ENCODE measurements around the gene KCNJ1.

Gene KCNJ1

GRCh38 chr11:128878455-128878854 lies 11.4 kb upstream of the KCNJ1 start:
- Mint-ChIP-seq H3K27me3 (ENCODE audit: low read depth) (peaks cover 37% of the 10 kb centered on the region), H3K27ac (no peak overlapping the region), H3K9me3 (no peaks in the 10 kb centered on the region), H3K4me3 (no peak overlapping the region), H3K36me3 (ENCODE audit: low read depth) (no peaks in the 10 kb centered on the region), H3K4me1 (ENCODE audit: low read depth) (no peaks in the 10 kb centered on the region)

- H3K4me3 Mint-ChIP-seq = no peak overlapping the region
- H3K27me3 Mint-ChIP-seq (ENCODE audit: low read depth) = peaks cover 36% of the 10 kb centered on the region
These were observed 10.6 kb upstream of the KCNJ1 start for GRCh38 chr11:128877726-128878125.

GRCh38 chr11:128876133-128876650 lies 9.1 kb upstream of the KCNJ1 start:
- Mint-ChIP-seq H3K4me3 (no peak overlapping the region), H3K27ac (no peak overlapping the region), H3K9me3 (no peaks in the 10 kb centered on the region), H3K36me3 (ENCODE audit: low read depth) (no peaks in the 10 kb centered on the region), H3K4me1 (ENCODE audit: low read depth) (no peaks in the 10 kb centered on the region), H3K27me3 (ENCODE audit: low read depth) (peaks cover 23% of the 10 kb centered on the region)

More at GRCh38 chr11:128877726-128878125, 10.6 kb upstream of the KCNJ1 start:
- no peaks in the 10 kb centered on the region for H3K4me1 Mint-ChIP-seq (ENCODE audit: low read depth)
- H3K27ac Mint-ChIP-seq = no peak overlapping the region
- no peaks in the 10 kb centered on the region for H3K9me3 Mint-ChIP-seq
- no peaks in the 10 kb centered on the region for H3K36me3 Mint-ChIP-seq (ENCODE audit: low read depth)

GRCh38 chr11:128874427-128874826 lies 7.3 kb upstream of the KCNJ1 start:
- no peaks in the 10 kb centered on the region for H3K4me1 Mint-ChIP-seq (ENCODE audit: low read depth)
- H3K36me3 Mint-ChIP-seq (ENCODE audit: low read depth) = no peaks in the 10 kb centered on the region
- no peak overlapping the region for H3K27ac Mint-ChIP-seq
- H3K9me3 Mint-ChIP-seq = no peaks in the 10 kb centered on the region
- no peak overlapping the region for H3K4me3 Mint-ChIP-seq
- peaks cover 22% of the 10 kb centered on the region for H3K27me3 Mint-ChIP-seq (ENCODE audit: low read depth)

- Mint-ChIP-seq H3K36me3 (ENCODE audit: low read depth) (no peaks in the 10 kb centered on the region), H3K27ac (no peak overlapping the region), H3K9me3 (no peaks in the 10 kb centered on the region), H3K27me3 (ENCODE audit: low read depth) (peaks cover 17% of the 10 kb centered on the region), H3K4me3 (no peak overlapping the region), H3K4me1 (ENCODE audit: low read depth) (no peaks in the 10 kb centered on the region)
These were observed 5.5 kb upstream of the KCNJ1 start for GRCh38 chr11:128872594-128872993.

- no peaks in the 10 kb centered on the region for H3K9me3 Mint-ChIP-seq
These were observed 5.0 kb upstream of the KCNJ1 start for GRCh38 chr11:128872094-128872493.

GRCh38 chr11:128871168-128871610 lies 4.1 kb upstream of the KCNJ1 start:
- Mint-ChIP-seq H3K36me3 (ENCODE audit: low read depth) (no peaks in the 10 kb centered on the region), H3K9me3 (no peaks in the 10 kb centered on the region), H3K4me3 (no peak overlapping the region), H3K4me1 (ENCODE audit: low read depth) (no peaks in the 10 kb centered on the region), H3K27me3 (ENCODE audit: low read depth) (peaks cover 17% of the 10 kb centered on the region), H3K27ac (no peak overlapping the region)

More at GRCh38 chr11:128872094-128872493, 5.0 kb upstream of the KCNJ1 start:
- Mint-ChIP-seq H3K27me3 (ENCODE audit: low read depth) (peaks cover 17% of the 10 kb centered on the region), H3K4me3 (no peak overlapping the region), H3K36me3 (ENCODE audit: low read depth) (no peaks in the 10 kb centered on the region), H3K27ac (no peak overlapping the region), H3K4me1 (ENCODE audit: low read depth) (no peaks in the 10 kb centered on the region)

GRCh38 chr11:128868841-128869671 lies 2.0 kb upstream of the KCNJ1 start:
- no peaks in the 10 kb centered on the region for H3K9me3 Mint-ChIP-seq
- H3K27ac Mint-ChIP-seq = no peak overlapping the region
- H3K36me3 Mint-ChIP-seq (ENCODE audit: low read depth) = no peaks in the 10 kb centered on the region
- H3K27me3 Mint-ChIP-seq (ENCODE audit: low read depth) = peaks cover 23% of the 10 kb centered on the region
- no peaks in the 10 kb centered on the region for H3K4me1 Mint-ChIP-seq (ENCODE audit: low read depth)
- H3K4me3 Mint-ChIP-seq = no peak overlapping the region

GRCh38 chr11:128865490-128865889 lies 1.6 kb downstream of the KCNJ1 start:
- Mint-ChIP-seq H3K4me3 (no peak overlapping the region), H3K27ac (no peak overlapping the region), H3K27me3 (ENCODE audit: low read depth) (peaks cover 18% of the 10 kb centered on the region), H3K9me3 (no peaks in the 10 kb centered on the region), H3K36me3 (ENCODE audit: low read depth) (no peaks in the 10 kb centered on the region), H3K4me1 (ENCODE audit: low read depth) (no peaks in the 10 kb centered on the region)

- H3K4me1 Mint-ChIP-seq (ENCODE audit: low read depth) = peaks cover 5% of the 10 kb centered on the region
- H3K36me3 Mint-ChIP-seq (ENCODE audit: low read depth) = no peaks in the 10 kb centered on the region
- peaks cover 21% of the 10 kb centered on the region for H3K27me3 Mint-ChIP-seq (ENCODE audit: low read depth)
- H3K27ac Mint-ChIP-seq = no peak overlapping the region
- no peak overlapping the region for H3K4me3 Mint-ChIP-seq
- H3K9me3 Mint-ChIP-seq = no peaks in the 10 kb centered on the region
These were observed 4.0 kb downstream of the KCNJ1 start for GRCh38 chr11:128862908-128863660.

- Mint-ChIP-seq H3K4me1 (ENCODE audit: low read depth) (peaks cover 5% of the 10 kb centered on the region), H3K27me3 (ENCODE audit: low read depth) (peaks cover 22% of the 10 kb centered on the region), H3K36me3 (ENCODE audit: low read depth) (no peaks in the 10 kb centered on the region), H3K9me3 (no peaks in the 10 kb centered on the region), H3K4me3 (no peak overlapping the region), H3K27ac (no peak overlapping the region)
These were observed 4.7 kb downstream of the KCNJ1 start for GRCh38 chr11:128862406-128862805.

GRCh38 chr11:128860571-128861361 lies 6.3 kb downstream of the KCNJ1 start:
- Mint-ChIP-seq H3K36me3 (ENCODE audit: low read depth) (no peaks in the 10 kb centered on the region), H3K9me3 (no peaks in the 10 kb centered on the region), H3K27ac (no peak overlapping the region), H3K4me3 (no peak overlapping the region), H3K27me3 (ENCODE audit: low read depth) (peaks cover 30% of the 10 kb centered on the region), H3K4me1 (ENCODE audit: low read depth) (peaks cover 5% of the 10 kb centered on the region)

GRCh38 chr11:128859563-128860441 lies 7.3 kb downstream of the KCNJ1 start:
- Mint-ChIP-seq H3K4me1 (ENCODE audit: low read depth) (peaks cover 5% of the 10 kb centered on the region), H3K27me3 (ENCODE audit: low read depth) (peaks cover 26% of the 10 kb centered on the region), H3K36me3 (ENCODE audit: low read depth) (no peaks in the 10 kb centered on the region), H3K27ac (no peak overlapping the region), H3K9me3 (no peaks in the 10 kb centered on the region), H3K4me3 (no peak overlapping the region)

All from T-helper 1 cell treated with Interleukin-12 subunit alpha and Interleukin-12 subunit beta and Interleukin-4 antibody, amounts not matched to agents 30 μg/mL and 1 μg/mL, for 36 hours (primary cell).